Measurements from ENCODE around the gene SECISBP2. TPM values are rescaled to one million over a fixed set of nuclear protein-coding genes. Genes with fewer than 3 reads are reported as not detected.
"Not testable (repeated sequence)": the region's sequence is repeated elsewhere in the genome, so short reads cannot be mapped to it uniquely, and the experiment has no call there.

SECISBP2 gene, protein sequence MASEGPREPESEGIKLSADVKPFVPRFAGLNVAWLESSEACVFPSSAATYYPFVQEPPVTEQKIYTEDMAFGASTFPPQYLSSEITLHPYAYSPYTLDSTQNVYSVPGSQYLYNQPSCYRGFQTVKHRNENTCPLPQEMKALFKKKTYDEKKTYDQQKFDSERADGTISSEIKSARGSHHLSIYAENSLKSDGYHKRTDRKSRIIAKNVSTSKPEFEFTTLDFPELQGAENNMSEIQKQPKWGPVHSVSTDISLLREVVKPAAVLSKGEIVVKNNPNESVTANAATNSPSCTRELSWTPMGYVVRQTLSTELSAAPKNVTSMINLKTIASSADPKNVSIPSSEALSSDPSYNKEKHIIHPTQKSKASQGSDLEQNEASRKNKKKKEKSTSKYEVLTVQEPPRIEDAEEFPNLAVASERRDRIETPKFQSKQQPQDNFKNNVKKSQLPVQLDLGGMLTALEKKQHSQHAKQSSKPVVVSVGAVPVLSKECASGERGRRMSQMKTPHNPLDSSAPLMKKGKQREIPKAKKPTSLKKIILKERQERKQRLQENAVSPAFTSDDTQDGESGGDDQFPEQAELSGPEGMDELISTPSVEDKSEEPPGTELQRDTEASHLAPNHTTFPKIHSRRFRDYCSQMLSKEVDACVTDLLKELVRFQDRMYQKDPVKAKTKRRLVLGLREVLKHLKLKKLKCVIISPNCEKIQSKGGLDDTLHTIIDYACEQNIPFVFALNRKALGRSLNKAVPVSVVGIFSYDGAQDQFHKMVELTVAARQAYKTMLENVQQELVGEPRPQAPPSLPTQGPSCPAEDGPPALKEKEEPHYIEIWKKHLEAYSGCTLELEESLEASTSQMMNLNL
- total RNA-seq (100 to 1,000 TPM; 105 to 112 TPM), polyA plus RNA-seq (10 to 100 TPM; 19.6 to 27.9 (median 21.2) TPM), total RNA-seq (137 to 239 (median 170) reads per million in 6 experiments)

DNA sequence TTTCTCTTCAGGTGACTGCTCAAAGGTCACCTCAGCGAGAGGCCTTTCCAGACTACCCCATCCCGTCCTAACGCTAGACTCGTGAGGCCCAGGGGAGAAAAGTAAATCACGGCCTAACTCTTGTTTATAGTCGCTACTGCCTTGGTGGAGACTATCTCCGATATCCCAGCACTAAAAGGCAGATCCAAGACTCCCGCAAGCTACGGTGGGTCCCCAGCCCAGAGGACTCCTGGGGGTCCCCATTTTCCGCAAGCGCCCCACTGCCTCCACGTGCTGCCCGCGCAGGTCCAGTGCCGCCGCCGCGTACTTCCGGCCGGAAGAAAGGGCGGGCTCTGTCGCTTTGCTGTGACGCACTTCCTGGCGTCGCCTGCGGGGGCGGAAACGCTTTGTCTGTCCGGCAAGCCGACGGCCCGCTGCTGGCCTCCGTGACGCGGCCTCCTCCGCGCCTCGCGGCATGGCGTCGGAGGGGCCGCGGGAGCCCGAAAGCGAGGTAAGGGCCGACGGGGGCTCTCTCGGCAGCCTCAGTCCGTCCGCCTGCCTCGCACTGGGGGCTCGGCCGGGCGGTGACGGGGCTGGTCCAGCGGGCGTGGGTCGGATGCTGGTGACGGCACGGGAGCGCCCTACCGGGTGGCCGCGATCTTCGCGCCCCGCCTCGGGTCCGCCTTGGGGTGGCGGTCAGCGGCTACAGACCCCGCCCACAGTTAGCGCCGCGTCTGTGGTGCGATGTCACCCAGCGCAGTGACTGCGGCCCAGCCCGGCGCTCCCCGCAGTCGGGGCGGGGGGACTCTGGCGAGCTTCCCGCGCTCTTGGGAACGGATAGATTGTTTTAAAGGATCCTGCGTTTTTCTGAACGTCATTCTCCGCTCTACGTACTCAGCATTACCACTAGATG, at the start of gene SECISBP2:
Gene SECISBP2 (plus strand): TSS at position 378 of the 892 bp plus-strand sequence. CDS start 77 bp downstream, at position 455.
- no peaks in the 10 kb centered on the region for H3K9me3 Mint-ChIP-seq
- H3K4me3 Mint-ChIP-seq = peak within 1 kb of the TSS; percentile 83 to 94 (median 89)
- POLR2A ChIA-PET = interaction anchor here (0.6 to 3.2 kb wide), 10 partner anchors 8 to 240 kb away, joined by 3 to 29 read pairs (median 3); partner anchors contain the start of gene CKS2
- H3K27ac Mint-ChIP-seq = peak within 1 kb of the TSS; percentile 87 to 99 (median 98)
- H3K4me1 Mint-ChIP-seq = peaks cover 21 to 68% (median 49%) of the 10 kb centered on the region in 4 donors
- peaks cover 0 to 46% (median 16%) of the 10 kb centered on the region in 3 donors for H3K36me3 Mint-ChIP-seq
- ATAC-seq (peak; percentile 86 to 89), DNase-seq (peak; percentile 86 to 99 (median 92))
- H3K27me3 Mint-ChIP-seq = peaks cover 0 to 4% (median 0%) of the 10 kb centered on the region in 5 donors

GRCh38 chr9:89273528-89274279, 44.6 kb upstream of the SECISBP2 start:
- Mint-ChIP-seq H3K9me3 (peaks cover 10 to 45% (median 34%) of the 10 kb centered on the region in 9 donors), H3K4me3 (no peak overlapping the region), H3K4me1 (peaks cover 10 to 17% (median 14%) of the 10 kb centered on the region in 4 donors), H3K27ac (no peak overlapping the region), H3K36me3 (peaks cover 0 to 34% (median 20%) of the 10 kb centered on the region in 3 donors), H3K27me3 (peaks cover 0 to 12% (median 4%) of the 10 kb centered on the region in 5 donors)
- POLR2A ChIA-PET = no interaction called here
- no peak for DNase-seq
- no peak for ATAC-seq

GRCh38 chr9:89274838-89275237, 43.5 kb upstream of the SECISBP2 start:
- H3K9me3 Mint-ChIP-seq = peaks cover 10 to 45% (median 34%) of the 10 kb centered on the region in 9 donors
- DNase-seq = no peak
- peaks cover 0 to 12% (median 4%) of the 10 kb centered on the region in 5 donors for H3K27me3 Mint-ChIP-seq
- H3K27ac Mint-ChIP-seq = no peak overlapping the region
- H3K4me1 Mint-ChIP-seq = peaks cover 13 to 24% (median 17%) of the 10 kb centered on the region in 4 donors
- H3K36me3 Mint-ChIP-seq = peaks cover 0 to 34% (median 20%) of the 10 kb centered on the region in 3 donors
- no peak for ATAC-seq
- POLR2A ChIA-PET = no interaction called here
- no peak overlapping the region for H3K4me3 Mint-ChIP-seq

DNA sequence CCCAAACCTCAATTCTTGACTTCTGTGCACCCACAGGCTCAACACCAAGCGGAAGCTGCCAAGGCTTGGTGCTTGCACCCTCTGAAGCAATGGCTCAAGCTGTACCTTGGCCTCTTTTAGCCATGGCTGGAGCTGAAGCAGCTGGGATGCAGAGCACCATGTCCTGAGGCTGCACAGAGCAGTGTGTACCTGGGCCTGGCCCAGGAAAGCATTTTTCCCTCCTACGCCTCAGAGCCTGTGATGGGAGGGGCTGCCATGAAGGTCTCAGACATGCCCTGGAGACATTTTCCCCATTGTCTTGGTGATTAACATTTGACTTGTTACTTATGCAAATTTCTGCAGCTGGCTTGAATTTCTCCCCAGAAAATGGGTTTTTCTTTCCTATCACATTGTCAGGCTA, 42.3 kb upstream of the SECISBP2 start:
- POLR2A ChIA-PET, ATAC-seq, DNase-seq, H3K27ac Mint-ChIP-seq, H3K4me3 Mint-ChIP-seq: not testable (repeated sequence)
- peaks cover 13 to 26% (median 18%) of the 10 kb centered on the region in 4 donors for H3K4me1 Mint-ChIP-seq
- H3K9me3 Mint-ChIP-seq = peaks cover 10 to 45% (median 33%) of the 10 kb centered on the region in 9 donors
- H3K36me3 Mint-ChIP-seq = peaks cover 0 to 34% (median 20%) of the 10 kb centered on the region in 3 donors
- peaks cover 0 to 12% (median 4%) of the 10 kb centered on the region in 5 donors for H3K27me3 Mint-ChIP-seq

- POLR2A ChIA-PET = no interaction called here
- DNase-seq = peak in 1 of 10 donors; percentile 4
- H3K27ac Mint-ChIP-seq = peak overlapping the region in 5 of 10 donors; percentile 38 to 79 (median 75)
- H3K36me3 Mint-ChIP-seq = peaks cover 0 to 29% (median 17%) of the 10 kb centered on the region in 3 donors
- H3K4me1 Mint-ChIP-seq = peaks cover 13 to 28% (median 18%) of the 10 kb centered on the region in 4 donors
- peak overlapping the region in 8 of 10 donors; percentile 19 to 69 (median 52) for H3K4me3 Mint-ChIP-seq
- peaks cover 0 to 9% (median 0%) of the 10 kb centered on the region in 5 donors for H3K27me3 Mint-ChIP-seq
- H3K9me3 Mint-ChIP-seq = peaks cover 8 to 38% (median 29%) of the 10 kb centered on the region in 9 donors
- ATAC-seq = peak; percentile 32 to 50
Observed at GRCh38 chr9:89277043-89277442, 41.3 kb upstream of the SECISBP2 start.

GRCh38 chr9:89277454-89277853, 40.8 kb upstream of the SECISBP2 start:
- POLR2A ChIA-PET = no interaction called here
- H3K27ac Mint-ChIP-seq = peak overlapping the region in 5 of 10 donors; percentile 34 to 75 (median 53)
- peak in 2 of 10 donors; percentile 19 to 28 for DNase-seq

DNA sequence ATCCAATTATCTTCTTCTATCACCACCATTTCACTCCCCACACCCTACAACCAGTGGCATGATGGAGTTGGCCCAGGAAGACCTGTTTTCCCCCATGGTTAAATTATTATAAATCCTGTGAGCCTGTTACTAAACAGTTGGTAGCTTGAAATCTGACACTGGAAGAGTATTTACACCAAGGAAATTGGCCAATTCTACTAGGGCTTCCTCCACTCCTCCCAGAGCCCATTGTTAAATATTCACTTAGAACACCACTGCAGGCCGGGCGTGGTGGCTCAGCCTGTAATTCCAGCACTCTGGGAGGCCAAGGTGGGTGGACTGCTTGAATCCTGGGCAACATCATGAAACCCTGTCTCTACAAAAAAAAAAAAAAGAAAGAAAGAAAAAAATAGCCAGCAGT, 39.7 kb upstream of the SECISBP2 start:
- no peak for DNase-seq
- Mint-ChIP-seq H3K9me3 (peaks cover 2 to 27% (median 17%) of the 10 kb centered on the region in 9 donors), H3K27ac (no peak overlapping the region), H3K36me3 (peaks cover 0 to 17% (median 12%) of the 10 kb centered on the region in 3 donors), H3K4me1 (peaks cover 13 to 31% (median 18%) of the 10 kb centered on the region in 4 donors), H3K27me3 (peaks cover 0 to 3% (median 0%) of the 10 kb centered on the region in 5 donors), H3K4me3 (no peak overlapping the region)
- POLR2A ChIA-PET = no interaction called here
- no peak for ATAC-seq

More at GRCh38 chr9:89277454-89277853, 40.8 kb upstream of the SECISBP2 start:
- peaks cover 0 to 8% (median 0%) of the 10 kb centered on the region in 5 donors for H3K27me3 Mint-ChIP-seq
- peak; percentile 56 to 65 for ATAC-seq
- peaks cover 0 to 28% (median 17%) of the 10 kb centered on the region in 3 donors for H3K36me3 Mint-ChIP-seq
- H3K4me3 Mint-ChIP-seq = peak overlapping the region in 9 of 10 donors; percentile 22 to 69 (median 51)
- H3K4me1 Mint-ChIP-seq = peaks cover 13 to 28% (median 18%) of the 10 kb centered on the region in 4 donors
- H3K9me3 Mint-ChIP-seq = peaks cover 8 to 38% (median 28%) of the 10 kb centered on the region in 9 donors

GRCh38 chr9:89278997-89279739, 39.1 kb upstream of the SECISBP2 start:
- ATAC-seq (peak in 1 of 2 donors; percentile 39), DNase-seq (peak in 4 of 10 donors; percentile 14 to 29 (median 20))
- H3K36me3 Mint-ChIP-seq = peaks cover 0 to 11% (median 6%) of the 10 kb centered on the region in 3 donors
- peaks cover under 1 to 21% (median 10%) of the 10 kb centered on the region in 9 donors for H3K9me3 Mint-ChIP-seq
- peaks cover 0 to 2% (median 0%) of the 10 kb centered on the region in 5 donors for H3K27me3 Mint-ChIP-seq
- H3K27ac Mint-ChIP-seq = no peak overlapping the region
- H3K4me1 Mint-ChIP-seq = peaks cover 13 to 31% (median 18%) of the 10 kb centered on the region in 4 donors
- POLR2A ChIA-PET = no interaction called here
- H3K4me3 Mint-ChIP-seq = no peak overlapping the region

DNA sequence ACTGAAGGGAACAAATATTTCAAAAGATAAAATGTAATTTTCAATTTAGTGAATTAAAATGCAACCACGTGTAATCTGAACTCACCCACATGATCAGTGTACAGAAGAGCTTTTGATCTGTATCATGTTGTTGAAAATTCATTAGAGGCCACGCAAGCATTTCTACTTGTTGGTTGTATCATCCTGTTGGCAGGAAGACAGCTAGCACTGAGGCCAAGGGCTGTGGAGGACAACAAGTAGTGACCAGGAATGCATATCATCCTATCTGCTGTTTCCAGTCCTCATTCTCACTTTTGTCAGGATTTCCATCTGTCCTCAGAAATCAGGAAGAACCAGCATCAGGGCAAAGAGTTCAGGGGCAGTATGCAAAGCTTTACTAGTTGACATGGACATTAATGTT, 37.2 kb upstream of the SECISBP2 start:
- no peak for DNase-seq
- Mint-ChIP-seq H3K9me3 (peaks cover 0 to 6% (median 2%) of the 10 kb centered on the region in 9 donors), H3K27me3 (peaks cover 0 to 2% (median 0%) of the 10 kb centered on the region in 5 donors), H3K4me1 (peaks cover 13 to 31% (median 18%) of the 10 kb centered on the region in 4 donors), H3K27ac (no peak overlapping the region), H3K4me3 (peak overlapping the region in 4 of 10 donors; percentile 8 to 35 (median 20)), H3K36me3 (peaks cover 0 to 6% (median 0%) of the 10 kb centered on the region in 3 donors)
- ATAC-seq = no peak
- POLR2A ChIA-PET = no interaction called here

- POLR2A ChIA-PET, H3K9me3 Mint-ChIP-seq, H3K36me3 Mint-ChIP-seq, H3K27me3 Mint-ChIP-seq: not testable (repeated sequence)
- H3K27ac Mint-ChIP-seq = peak overlapping the region in 4 of 10 donors; percentile 12 to 22 (median 16)
- H3K4me1 Mint-ChIP-seq = peaks cover 2 to 18% (median 8%) of the 10 kb centered on the region in 4 donors
- ATAC-seq (peak in 1 of 2 donors; percentile 65), DNase-seq (peak in 1 of 10 donors; percentile 9)
- H3K4me3 Mint-ChIP-seq = peak overlapping the region in 9 of 10 donors; percentile 14 to 76 (median 51)
Observed at GRCh38 chr9:89282248-89282968, 35.9 kb upstream of the SECISBP2 start.

Measured in naive thymus-derived CD8-positive, alpha-beta T cell (primary cell).